HG02884 (cell line): Measurements from ENCODE around the gene ZNF860.
"Not testable (repeated sequence)": the region's sequence is repeated elsewhere in the genome, so short reads cannot be mapped to it uniquely, and the experiment has no call there.

Experiments used
- ATAC-seq: cut with Tn5 transposase; IDR thresholded peaks from one replicate; pipeline ENCODE4 v1.9.1; 2021; ENCODE audit warnings: mild to moderate bottlenecking, moderate library complexity; ENCODE audit not compliant: unreplicated experiment

ZNF860 gene

DNA sequence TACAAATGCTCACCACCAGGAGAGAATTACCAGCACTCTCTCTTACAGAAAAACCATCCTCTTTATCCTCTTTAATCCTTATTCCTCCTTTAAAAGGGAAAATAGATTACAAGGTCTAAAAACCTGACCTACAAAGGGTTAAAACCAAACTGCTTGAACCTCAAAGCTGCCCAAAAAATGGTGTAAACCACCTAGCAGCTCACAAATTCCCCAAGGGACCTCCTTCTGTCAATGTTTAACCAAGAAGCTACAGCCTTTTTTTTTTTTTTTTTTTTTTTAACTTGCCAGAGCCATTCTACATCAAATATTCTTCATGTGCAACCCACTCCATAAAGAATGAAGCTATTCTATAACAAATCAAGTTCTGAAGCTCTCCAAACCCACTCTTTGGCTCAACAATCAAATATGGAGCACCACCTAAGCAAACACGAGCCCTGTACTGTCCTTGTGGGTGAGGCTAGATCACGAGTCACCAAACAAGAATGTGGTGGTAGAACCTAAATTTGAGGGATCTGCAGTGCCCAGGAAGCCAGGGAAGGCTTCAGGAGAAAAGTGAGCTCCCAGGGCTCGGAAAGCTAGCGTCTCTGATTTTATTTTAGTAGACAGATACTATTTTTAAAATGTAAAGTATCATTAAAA lies 20.6 kb upstream of the ZNF860 start:
- no peak for ATAC-seq

GRCh38 chr3:31962801-31963205 lies 18.7 kb upstream of the ZNF860 start:
- ATAC-seq, result no peak

DNA sequence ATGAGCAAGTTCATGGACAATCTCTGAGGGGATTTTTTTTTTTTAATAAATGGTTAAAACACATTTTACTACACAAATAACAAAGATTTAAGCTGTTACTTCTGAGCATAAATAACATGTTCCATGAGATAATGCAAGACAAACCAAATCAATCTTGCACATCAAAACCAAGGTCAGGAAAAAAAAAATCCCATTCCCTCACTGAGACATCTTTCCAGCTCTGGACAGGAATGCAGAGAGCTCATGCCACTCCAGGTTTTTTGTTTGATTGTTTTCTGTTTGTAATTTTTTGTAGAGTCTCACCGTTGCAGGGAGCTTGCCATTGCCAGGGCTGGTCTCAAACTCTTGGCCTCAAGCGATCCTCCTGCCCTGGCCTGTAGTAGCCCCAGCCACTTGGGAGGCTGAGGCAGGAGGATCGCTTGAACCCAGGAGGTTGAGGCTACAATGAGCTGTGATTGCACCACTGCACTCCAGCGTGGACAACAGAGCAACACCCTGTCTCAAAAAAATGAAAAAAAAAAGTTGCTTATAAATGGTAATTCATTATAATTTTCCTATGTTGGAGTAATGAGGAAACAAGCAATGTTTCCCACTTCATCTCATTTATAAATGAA lies 14.5 kb upstream of the ZNF860 start:
- no peak for ATAC-seq

GRCh38 chr3:31967592-31967991 lies 14.0 kb upstream of the ZNF860 start:
- no peak for ATAC-seq

- ATAC-seq, result no peak
These were observed 13.1 kb upstream of the ZNF860 start for GRCh38 chr3:31968369-31968926.

- no peak for ATAC-seq
These were observed 12.6 kb upstream of the ZNF860 start for GRCh38 chr3:31968927-31969418.

DNA sequence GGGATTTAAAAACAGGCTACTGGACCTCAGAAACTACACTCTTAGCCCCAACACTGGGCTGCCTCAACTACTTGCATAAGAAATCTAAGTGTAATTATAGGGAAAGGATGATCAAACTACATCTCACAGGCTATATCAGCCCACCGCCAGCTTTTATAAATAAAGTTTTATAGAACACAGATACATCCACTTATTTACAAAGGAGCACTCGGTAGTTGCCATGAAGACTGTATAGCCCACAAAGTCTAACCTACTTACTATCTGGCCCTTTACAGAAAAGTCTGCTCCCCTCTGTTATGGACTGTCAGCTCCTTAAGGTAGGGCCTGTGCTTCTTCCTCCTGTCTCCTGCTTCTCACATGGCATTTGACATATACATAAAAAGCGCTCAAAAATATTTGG lies 9.9 kb upstream of the ZNF860 start:
- ATAC-seq, result no peak

DNA sequence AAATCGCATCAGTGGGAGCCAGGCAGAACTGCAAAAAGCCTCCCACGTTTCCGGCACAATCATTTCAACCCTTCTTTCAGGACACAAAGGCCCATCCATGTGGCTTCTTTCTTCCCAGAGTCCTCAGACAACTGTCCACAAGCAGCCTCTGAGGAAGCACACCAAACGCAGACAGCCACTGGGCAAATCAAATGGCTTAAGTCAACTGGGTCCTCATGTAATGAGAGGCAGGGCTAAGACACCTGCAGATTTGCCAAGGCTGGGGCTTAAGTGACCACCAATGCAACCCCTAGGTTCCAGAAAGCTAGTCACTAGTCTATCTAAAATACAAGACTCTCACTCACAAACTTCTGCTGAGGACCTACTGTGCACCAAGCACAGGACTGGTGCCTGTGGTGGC lies 8.5 kb upstream of the ZNF860 start:
- no peak for ATAC-seq

DNA sequence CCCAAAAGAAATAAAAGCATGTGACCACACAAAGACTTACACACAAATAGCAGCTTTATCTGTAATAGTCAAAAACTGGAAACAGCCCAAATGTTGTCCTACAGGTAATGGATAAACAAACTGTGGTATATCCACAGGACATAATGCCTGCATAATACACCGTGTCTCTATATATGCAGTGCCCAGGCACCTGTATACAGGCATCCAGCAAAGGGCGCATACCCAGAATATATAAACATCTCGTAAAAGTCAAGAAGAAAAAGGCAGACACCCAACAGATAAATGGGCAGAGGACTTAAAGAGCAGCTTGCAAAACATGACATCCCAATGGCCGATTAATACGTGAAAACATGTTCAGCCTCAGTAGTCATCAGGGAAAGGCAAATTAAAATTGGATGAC lies 7.7 kb upstream of the ZNF860 start:
- ATAC-seq, result no peak

DNA sequence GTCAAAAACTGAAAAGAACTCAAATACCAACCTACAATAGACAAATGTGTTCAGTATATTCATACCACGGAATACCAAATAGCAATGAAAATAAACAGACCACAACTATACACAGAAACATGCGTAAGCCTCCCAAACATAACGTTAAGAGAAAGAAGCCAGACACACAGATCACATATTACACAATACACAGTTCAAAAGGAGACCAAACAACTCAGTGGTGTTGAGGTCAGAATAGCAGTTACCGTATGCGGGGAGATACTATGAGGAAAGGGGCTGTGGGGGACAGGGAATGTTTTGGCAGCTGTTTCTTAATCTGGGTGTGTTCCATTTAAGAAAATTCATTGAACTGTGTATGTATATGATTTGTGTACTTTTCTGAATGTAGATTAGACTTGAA lies 7.1 kb upstream of the ZNF860 start:
- ATAC-seq, result no peak

DNA sequence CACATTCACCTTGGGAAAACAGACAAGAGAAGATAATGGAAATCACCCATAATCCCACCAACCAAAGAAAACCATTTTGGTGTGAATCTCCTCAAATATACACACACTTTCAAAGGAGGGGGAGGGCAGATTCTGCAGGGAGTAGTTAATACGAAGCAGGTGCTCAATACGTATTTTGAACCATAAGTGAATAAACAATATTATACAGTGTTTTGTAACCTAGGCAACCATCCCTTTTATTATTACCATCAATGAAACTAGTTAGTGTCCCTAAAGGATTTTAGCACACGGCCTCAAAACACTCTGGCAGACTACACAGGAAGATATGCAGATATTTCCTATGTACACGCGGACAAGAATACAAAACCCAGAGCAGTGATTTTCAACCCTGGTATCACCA lies 6.6 kb upstream of the ZNF860 start:
- ATAC-seq, result no peak

GRCh38 chr3:31976302-31976701 lies 5.2 kb upstream of the ZNF860 start:
- no peak for ATAC-seq

DNA sequence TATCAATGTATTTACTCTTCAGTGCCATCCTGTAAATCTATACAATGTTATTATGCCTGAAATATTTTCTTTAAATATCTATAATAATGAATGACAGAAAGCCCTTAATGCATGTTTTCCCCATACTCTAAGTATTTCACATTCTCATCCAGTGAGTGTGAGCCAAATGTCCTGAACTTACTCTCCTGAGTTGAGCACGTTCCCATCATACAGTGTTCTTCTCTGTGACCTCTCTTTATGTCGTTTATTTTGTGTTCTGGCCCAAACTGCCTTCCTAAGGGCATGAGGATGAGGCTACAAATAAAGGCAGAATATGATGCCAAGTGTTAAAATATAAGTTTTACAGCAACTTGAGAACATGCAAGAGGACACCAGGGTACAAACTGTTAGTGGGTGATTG lies 3.8 kb upstream of the ZNF860 start:
- ATAC-seq, result no peak

- no peak for ATAC-seq
These were observed 3.0 kb upstream of the ZNF860 start for GRCh38 chr3:31978553-31978952.

DNA sequence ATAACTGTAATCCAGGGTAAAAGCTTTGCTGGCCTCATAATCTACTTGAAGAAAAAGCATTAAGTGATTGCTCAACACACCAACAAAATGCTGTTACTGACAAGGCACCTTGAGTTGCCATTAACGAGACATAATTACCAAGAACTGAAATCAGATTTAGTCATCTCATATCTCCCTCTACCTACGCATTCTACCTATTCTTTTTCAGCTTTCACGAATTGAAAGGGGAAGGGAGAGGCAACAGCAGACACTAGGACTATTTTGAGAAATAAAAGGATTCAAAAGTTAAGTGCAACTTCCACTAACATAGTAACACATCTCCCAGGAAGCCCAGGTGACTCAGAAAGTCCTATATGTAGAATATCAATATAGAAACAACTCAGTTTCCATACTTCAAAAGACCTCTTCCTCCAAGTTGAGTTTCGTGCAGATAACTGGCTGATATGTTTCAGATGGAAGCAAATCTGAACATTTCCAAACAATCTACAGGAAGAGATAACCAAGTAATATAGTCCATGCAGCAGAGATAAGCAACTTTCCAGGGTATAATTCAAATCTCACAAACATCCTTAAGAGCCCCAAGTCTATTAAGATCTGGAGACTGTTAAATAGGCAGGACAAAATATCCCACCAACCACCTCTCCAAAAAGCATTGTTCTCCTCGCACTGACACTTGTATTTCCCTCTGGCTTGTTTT lies 2.4 kb upstream of the ZNF860 start:
- peak; percentile 59 for ATAC-seq

DNA sequence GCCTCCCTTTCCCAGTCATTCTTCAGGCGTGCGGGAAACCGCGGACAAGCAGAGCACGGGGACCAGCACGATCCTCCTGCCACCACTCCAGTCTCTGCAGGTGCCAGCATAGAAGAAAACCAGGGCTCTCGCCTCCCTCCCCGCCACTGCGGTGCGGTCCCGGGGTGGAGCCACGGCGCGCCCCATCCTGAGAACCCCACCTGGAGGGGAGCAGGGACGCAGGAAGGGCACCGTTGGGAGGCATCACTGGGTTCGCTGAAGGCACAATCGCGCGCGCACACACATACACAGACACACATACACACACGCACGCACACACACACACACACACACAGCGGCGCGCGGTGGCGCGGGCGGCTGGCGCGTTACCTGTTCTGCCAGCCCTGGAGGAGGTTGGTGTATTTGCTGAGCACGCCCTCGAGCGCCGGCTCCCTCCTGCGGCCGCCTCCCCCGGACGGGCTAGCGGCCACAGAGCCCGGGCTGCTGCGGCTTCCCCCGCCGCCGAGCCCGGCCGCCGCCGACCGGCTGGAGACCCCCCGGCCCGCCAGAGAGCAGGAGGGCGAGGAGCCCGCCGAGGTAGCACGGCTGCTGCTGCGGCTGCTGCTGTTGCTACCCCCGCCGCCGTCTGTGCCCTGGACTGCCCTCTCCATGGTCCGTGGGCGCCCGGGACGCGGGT lies 882 bp upstream of the ZNF860 start:
- ATAC-seq, result peak; percentile 35

DNA sequence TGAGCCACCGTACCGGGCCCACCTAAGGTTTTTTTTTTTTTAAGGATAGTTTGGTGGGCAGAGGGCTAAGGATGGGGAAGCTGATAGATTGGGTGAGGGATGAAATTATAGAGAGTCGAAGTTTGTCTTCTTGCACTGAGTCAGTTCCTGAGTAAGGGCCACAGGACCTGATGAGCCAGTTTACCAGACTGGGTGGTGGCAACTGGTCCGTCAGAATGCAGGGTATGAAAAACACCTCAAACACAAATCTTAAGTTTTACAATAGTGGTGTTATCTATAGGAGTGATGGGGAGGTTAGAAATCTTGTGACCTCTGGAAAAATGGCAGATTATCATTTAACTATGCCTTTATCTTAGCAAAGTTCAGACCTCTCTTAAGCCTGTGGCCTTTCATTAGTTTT lies 2.8 kb downstream of the ZNF860 start:
- ATAC-seq, result no peak

DNA sequence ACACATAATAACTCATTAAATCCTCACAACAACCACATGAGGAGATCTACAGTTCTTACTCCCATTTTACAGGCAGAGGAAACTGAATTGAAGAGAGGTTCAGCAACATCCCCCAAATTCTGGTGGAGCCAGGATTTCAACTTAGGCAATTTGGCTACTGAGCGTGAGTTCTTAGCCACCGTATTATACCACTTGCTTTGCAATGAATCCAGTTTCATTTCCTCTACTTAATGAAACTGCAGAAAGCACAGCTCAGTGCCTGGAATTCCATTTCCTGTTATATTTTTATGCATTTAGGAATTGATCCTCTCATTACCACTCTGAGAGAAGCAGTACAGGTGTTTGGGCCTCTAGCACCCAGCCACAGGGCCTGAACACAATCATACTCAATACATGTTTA lies 4.3 kb downstream of the ZNF860 start:
- no peak for ATAC-seq

DNA sequence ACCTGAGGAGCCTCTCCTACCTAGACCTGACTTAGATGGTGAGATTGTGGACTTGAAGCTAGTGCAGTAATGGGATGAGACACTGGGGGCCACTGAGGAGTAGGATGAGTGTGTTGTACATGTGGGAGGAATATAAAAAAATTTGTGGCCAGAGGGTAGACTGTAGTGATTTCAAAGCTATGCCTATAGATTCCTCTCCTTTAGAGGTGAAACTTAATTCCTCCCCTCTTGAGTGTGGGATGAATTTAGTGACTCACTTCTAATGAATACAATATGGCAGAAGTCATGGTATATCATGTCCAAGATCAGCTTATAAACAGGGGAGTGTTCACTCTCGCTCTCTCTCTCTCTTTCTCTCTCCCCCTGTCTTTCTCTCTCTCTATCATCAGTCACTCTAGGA lies 6.7 kb downstream of the ZNF860 start:
- no peak for ATAC-seq

- not testable (repeated sequence) for ATAC-seq
These were observed 11.4 kb downstream of the ZNF860 start for GRCh38 chr3:31992995-31993394.

- no peak for ATAC-seq
These were observed 12.3 kb downstream of the ZNF860 start for GRCh38 chr3:31993843-31994242.
